BE2C (cell line): Measurements from ENCODE around the gene TSHZ3.

Experiments used
- DNase-seq: peaks from one replicate; pipeline ENCODE4 v3.0.0-alpha.2; 2020
- H3K27me3 ChIP-seq: fragments of 250-450 bp; sonication (Bioruptor Pico); 2 replicates; pipeline ENCODE4 v1.5.1; 2020; ENCODE audit warnings: mild to moderate bottlenecking
- H3K36me3 ChIP-seq: fragments of 250-450 bp; sonication (Bioruptor Pico); 2 replicates; pipeline ENCODE4 v1.5.1; 2020; ENCODE audit warnings: mild to moderate bottlenecking
- H3K4me1 ChIP-seq: fragments of 250-450 bp; sonication (Bioruptor Pico); 2 replicates; pipeline ENCODE4 v1.5.1; 2020
- H3K4me3 ChIP-seq: 2 replicates; pipeline ENCODE4 v1.5.1; 2011; ENCODE audit warnings: low read depth, low read length
- H3K9me3 ChIP-seq: fragments of 250-450 bp; sonication (Bioruptor Pico); 2 replicates; pipeline ENCODE4 v1.5.1; 2020
- CTCF ChIP-seq: IDR thresholded peaks from 2 replicates; pipeline ENCODE4 v1.5.1; 2012; ENCODE audit warnings: mild to moderate bottlenecking, low read depth, low read length

The TSHZ3 gene

DNA sequence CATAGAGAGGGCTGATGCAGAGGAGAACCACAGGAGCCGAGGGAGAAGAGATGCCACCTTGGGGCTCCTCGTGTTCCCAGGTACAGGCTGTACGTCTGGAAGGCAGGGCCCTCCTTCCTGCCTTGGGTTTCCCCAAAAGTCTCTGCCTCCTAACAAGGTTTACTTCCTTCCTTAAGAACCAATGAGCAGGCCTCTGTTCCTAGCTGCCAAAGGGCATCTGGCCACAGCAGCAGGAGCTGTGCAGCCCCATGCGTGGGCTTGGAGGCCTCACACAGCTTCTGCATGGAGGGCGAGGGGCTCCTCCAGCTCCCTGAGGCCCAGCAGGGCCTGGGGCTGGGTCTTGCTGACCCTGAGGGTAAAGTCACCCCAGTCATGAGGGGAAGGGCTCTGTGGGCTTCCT, 40.6 kb upstream of the TSHZ3 start:
- DNase-seq: no peak
- Histone ChIP-seq H3K4me3 (no peak overlapping the region), H3K36me3 (no peaks in the 10 kb centered on the region), H3K27me3 (no peaks in the 10 kb centered on the region), H3K4me1 (no peaks in the 10 kb centered on the region), H3K9me3 (no peaks in the 10 kb centered on the region)
- TF ChIP-seq CTCF: no peak

DNA sequence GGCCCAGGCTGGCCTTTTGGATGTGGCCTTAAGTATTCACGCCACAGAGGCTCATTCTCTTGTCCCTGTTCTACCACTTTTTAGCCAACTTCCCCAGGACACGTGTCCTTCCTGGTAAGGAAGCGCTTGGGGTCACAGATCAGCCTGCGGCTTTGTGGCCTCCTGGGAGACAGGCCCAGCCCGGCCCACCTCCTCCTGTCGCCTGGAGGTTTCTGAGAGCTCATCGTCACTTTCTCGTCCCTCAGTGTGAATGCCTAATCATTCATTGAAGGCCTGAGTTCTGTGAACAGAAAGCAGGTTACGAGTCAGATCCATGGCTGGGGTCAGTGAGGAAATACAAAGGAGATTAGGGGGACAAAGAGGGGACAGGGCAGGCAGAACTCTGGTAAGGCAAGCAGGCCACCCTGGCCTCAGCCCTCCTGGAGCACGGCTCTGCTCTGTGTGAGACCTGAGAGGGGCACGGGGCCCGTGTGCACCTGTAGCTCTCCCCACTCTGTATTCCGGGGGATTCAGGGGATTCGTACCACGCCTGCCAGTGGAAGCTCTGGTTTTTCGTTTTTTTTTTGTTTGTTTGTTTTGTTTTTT, 38.6 kb upstream of the TSHZ3 start:
- Histone ChIP-seq H3K36me3 (no peaks in the 10 kb centered on the region), H3K4me1 (no peaks in the 10 kb centered on the region), H3K9me3 (no peaks in the 10 kb centered on the region), H3K27me3 (no peaks in the 10 kb centered on the region), H3K4me3 (no peak overlapping the region)
- no peak for TF ChIP-seq CTCF
- no peak for DNase-seq

GRCh38 chr19:31386806-31387205, 37.6 kb upstream of the TSHZ3 start:
- no peaks in the 10 kb centered on the region for H3K4me1 ChIP-seq
- no peaks in the 10 kb centered on the region for H3K27me3 ChIP-seq
- DNase-seq: no peak
- no peaks in the 10 kb centered on the region for H3K9me3 ChIP-seq
- H3K4me3 ChIP-seq: no peak overlapping the region
- no peak for TF ChIP-seq CTCF
- H3K36me3 ChIP-seq: no peaks in the 10 kb centered on the region

GRCh38 chr19:31385744-31386143, 36.5 kb upstream of the TSHZ3 start:
- Histone ChIP-seq H3K4me3 (no peak overlapping the region), H3K27me3 (no peaks in the 10 kb centered on the region), H3K9me3 (no peaks in the 10 kb centered on the region), H3K36me3 (no peaks in the 10 kb centered on the region), H3K4me1 (no peaks in the 10 kb centered on the region)
- no peak for TF ChIP-seq CTCF
- no peak for DNase-seq

GRCh38 chr19:31383553-31383952, 34.3 kb upstream of the TSHZ3 start:
- Histone ChIP-seq H3K27me3 (no peaks in the 10 kb centered on the region), H3K36me3 (no peaks in the 10 kb centered on the region), H3K4me3 (no peak overlapping the region), H3K4me1 (no peaks in the 10 kb centered on the region), H3K9me3 (no peaks in the 10 kb centered on the region)
- DNase-seq: no peak
- TF ChIP-seq CTCF: no peak

DNA sequence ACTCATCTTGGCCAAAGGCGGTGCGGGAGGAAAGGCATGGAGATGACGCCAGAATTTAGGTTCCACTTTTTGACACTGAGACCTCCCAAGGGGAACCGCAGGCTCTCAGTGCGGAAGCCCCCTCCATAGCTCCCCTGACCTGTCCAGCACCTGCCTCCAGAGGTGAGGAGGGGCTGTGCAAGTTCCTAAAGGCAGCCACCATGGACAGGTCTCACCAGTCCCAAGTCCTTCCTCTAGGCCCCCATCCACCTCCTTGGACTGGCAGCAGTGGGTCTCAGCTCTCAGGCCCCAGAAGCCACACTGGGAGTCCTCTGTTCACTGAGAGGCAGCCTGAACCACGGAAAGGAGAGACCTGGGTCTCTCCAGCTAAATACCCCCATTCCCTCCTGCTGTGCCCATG, 31.6 kb upstream of the TSHZ3 start:
- Histone ChIP-seq H3K36me3 (no peaks in the 10 kb centered on the region), H3K4me3 (no peak overlapping the region), H3K4me1 (no peaks in the 10 kb centered on the region), H3K9me3 (no peaks in the 10 kb centered on the region), H3K27me3 (no peaks in the 10 kb centered on the region)
- no peak for TF ChIP-seq CTCF
- no peak for DNase-seq
